OCI-LY1 (cell line): ENCODE results near the gene CCL20.

ENCODE experiments used
- H2AFZ ChIP-seq: fragments of 200-600 bp; sonication (generic), shearing (Covaris generic); 2 replicates; pipeline ENCODE4 v1.6.0; 2014; ENCODE audit warnings: antibody characterized with exemption, mild to moderate bottlenecking, low read length
- H3F3A ChIP-seq: fragments of 200-600 bp; sonication (generic), shearing (Covaris generic); 2 replicates; pipeline ENCODE4 v1.6.0; 2014; ENCODE audit warnings: mild to moderate bottlenecking, antibody characterized with exemption, low read length, moderate library complexity; ENCODE audit not compliant: insufficient read depth
- H3K27ac ChIP-seq: fragments of 200-600 bp; sonication (generic); 2 replicates; pipeline ENCODE4 v1.5.1; 2014; ENCODE audit warnings: low read length, mixed run types, mild to moderate bottlenecking, low read depth; ENCODE audit not compliant: poor library complexity, severe bottlenecking
- H3K27me3 ChIP-seq: fragments of 200-600 bp; sonication (generic); 2 replicates; pipeline ENCODE4 v1.6.0; 2014; ENCODE audit warnings: antibody characterized with exemption, mild to moderate bottlenecking, low read length, moderate library complexity; ENCODE audit not compliant: insufficient read depth
- H3K36me3 ChIP-seq: fragments of 200-600 bp; sonication (generic); 2 replicates; pipeline ENCODE4 v1.6.1; 2014; ENCODE audit warnings: mild to moderate bottlenecking, antibody characterized with exemption, low read length, moderate library complexity, mixed read lengths; ENCODE audit not compliant: insufficient read depth
- H3K4me1 ChIP-seq: fragments of 200-600 bp; sonication (generic); 2 replicates; pipeline ENCODE4 v1.5.1; 2014; ENCODE audit warnings: mild to moderate bottlenecking, low read length, moderate library complexity; ENCODE audit not compliant: insufficient read depth, severe bottlenecking
- H3K4me2 ChIP-seq: fragments of 200-600 bp; sonication (generic), shearing (Covaris generic); 2 replicates; pipeline ENCODE4 v1.6.1; 2014; ENCODE audit warnings: low read length
- H3K4me3 ChIP-seq: fragments of 200-600 bp; sonication (generic); 2 replicates; pipeline ENCODE4 v1.5.1; 2014; ENCODE audit warnings: low read length, low read depth, mild to moderate bottlenecking, mixed read lengths; ENCODE audit not compliant: poor library complexity, severe bottlenecking
- H3K79me2 ChIP-seq: fragments of 200-600 bp; shearing (Covaris generic); 2 replicates; pipeline ENCODE4 v1.6.1; 2016; ENCODE audit warnings: mixed run types, low read length, mixed read lengths; ENCODE audit not compliant: insufficient read depth
- H3K9ac ChIP-seq: fragments of 200-600 bp; sonication (generic), shearing (Covaris generic); 2 replicates; pipeline ENCODE4 v1.6.1; 2014; ENCODE audit warnings: mild to moderate bottlenecking, low read length, mixed read lengths
- H3K9me2 ChIP-seq: fragments of 200-600 bp; sonication (generic), shearing (Covaris generic); 2 replicates; pipeline ENCODE4 v1.6.1; 2014; ENCODE audit warnings: low read depth, mild to moderate bottlenecking, low read length, mixed read lengths
- H3K9me3 ChIP-seq: fragments of 200-600 bp; shearing (Covaris generic); 2 replicates; pipeline ENCODE4 v1.6.1; 2014; ENCODE audit warnings: low read length, mixed read lengths
- H4K20me1 ChIP-seq: fragments of 200-600 bp; sonication (generic), shearing (Covaris generic); 2 replicates; pipeline ENCODE4 v1.6.0; 2016; ENCODE audit warnings: mild to moderate bottlenecking, low read length; ENCODE audit not compliant: insufficient read depth
- EZH2 ChIP-seq: fragments of 200-600 bp; sonication (generic), shearing (Covaris generic); IDR thresholded peaks from 2 replicates; pipeline ENCODE4 v1.8.0; 2017; ENCODE audit warnings: borderline replicate concordance, mixed run types, mild to moderate bottlenecking, antibody characterized with exemption, low read length, moderate library complexity, mixed read lengths
- TF ChIP-seq, protein P1 (sequence below): fragments of 200-600 bp; sonication (generic), shearing (Covaris generic); IDR thresholded peaks from 2 replicates; pipeline ENCODE4 v1.5.1; 2017; ENCODE audit warnings: mild to moderate bottlenecking, antibody characterized with exemption, low read length, moderate library complexity, mixed read lengths

CCL20 gene

DNA sequence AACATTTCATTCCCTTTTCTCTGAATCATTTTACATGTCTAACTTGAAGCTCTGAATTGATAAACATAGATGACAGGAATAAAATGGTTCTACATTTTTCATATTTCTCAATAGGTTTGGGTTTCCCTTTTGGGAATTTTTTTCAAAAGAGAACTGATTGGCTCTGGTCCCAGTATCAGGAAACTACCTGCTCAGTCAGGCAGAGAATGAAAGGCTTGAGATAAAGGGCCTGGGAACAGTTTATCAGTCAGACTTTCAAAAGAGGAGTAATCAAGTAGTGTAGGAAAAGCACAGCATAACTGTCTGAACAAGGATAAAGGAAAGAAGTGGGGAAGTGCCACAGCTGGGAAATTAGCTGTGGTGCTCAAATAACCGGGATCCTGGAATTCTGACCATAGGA is 28.3 kb upstream of the CCL20 start:
- H3K9ac ChIP-seq, result no peak overlapping the region
- no peaks in the 10 kb centered on the region for H3F3A ChIP-seq
- H3K79me2 ChIP-seq, result no peaks in the 10 kb centered on the region
- no peaks in the 10 kb centered on the region for H4K20me1 ChIP-seq
- TF ChIP-seq, protein P1, sequence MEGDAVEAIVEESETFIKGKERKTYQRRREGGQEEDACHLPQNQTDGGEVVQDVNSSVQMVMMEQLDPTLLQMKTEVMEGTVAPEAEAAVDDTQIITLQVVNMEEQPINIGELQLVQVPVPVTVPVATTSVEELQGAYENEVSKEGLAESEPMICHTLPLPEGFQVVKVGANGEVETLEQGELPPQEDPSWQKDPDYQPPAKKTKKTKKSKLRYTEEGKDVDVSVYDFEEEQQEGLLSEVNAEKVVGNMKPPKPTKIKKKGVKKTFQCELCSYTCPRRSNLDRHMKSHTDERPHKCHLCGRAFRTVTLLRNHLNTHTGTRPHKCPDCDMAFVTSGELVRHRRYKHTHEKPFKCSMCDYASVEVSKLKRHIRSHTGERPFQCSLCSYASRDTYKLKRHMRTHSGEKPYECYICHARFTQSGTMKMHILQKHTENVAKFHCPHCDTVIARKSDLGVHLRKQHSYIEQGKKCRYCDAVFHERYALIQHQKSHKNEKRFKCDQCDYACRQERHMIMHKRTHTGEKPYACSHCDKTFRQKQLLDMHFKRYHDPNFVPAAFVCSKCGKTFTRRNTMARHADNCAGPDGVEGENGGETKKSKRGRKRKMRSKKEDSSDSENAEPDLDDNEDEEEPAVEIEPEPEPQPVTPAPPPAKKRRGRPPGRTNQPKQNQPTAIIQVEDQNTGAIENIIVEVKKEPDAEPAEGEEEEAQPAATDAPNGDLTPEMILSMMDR, result no peak
- TF ChIP-seq EZH2, result no peak
- no peaks in the 10 kb centered on the region for H3K36me3 ChIP-seq
- no peaks in the 10 kb centered on the region for H3K9me3 ChIP-seq
- no peaks in the 10 kb centered on the region for H3K9me2 ChIP-seq
- H3K4me3 ChIP-seq, result no peak overlapping the region
- no peaks in the 10 kb centered on the region for H3K27me3 ChIP-seq
- no peak overlapping the region for H3K4me2 ChIP-seq
- H3K4me1 ChIP-seq, result no peaks in the 10 kb centered on the region
- no peak overlapping the region for H2AFZ ChIP-seq
- H3K27ac ChIP-seq, result no peak overlapping the region

DNA sequence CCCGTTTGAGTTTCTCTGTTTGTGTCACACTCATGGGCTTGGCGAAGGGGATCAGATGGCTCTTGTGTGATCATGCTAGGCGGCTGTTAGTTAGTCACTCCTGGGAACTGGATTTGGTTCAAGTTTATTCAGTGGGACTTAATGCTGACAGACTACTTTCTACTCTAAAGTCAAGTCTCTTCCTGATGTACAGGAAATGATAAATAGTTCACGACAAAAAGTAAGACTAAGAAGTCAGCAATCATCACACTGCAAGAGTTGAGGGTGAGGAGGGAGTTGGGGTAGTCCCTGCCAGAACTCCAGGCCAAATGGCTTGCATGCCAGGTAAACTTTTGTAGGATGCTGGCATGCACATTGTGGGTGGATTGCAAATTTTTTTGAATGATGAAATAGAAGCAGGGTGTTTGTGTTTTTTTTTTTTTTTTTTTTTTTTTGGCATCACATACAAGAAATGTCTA is 25.1 kb upstream of the CCL20 start:
- H3F3A ChIP-seq, result no peaks in the 10 kb centered on the region
- no peak for TF ChIP-seq EZH2
- TF ChIP-seq, protein P1, result no peak
- H3K27ac ChIP-seq, result no peak overlapping the region
- H3K9me2 ChIP-seq, result no peaks in the 10 kb centered on the region
- H3K9ac ChIP-seq, result no peak overlapping the region
- no peaks in the 10 kb centered on the region for H3K4me1 ChIP-seq
- no peaks in the 10 kb centered on the region for H3K36me3 ChIP-seq
- H3K9me3 ChIP-seq, result no peaks in the 10 kb centered on the region
- H2AFZ ChIP-seq, result no peak overlapping the region
- H4K20me1 ChIP-seq, result no peaks in the 10 kb centered on the region
- no peaks in the 10 kb centered on the region for H3K27me3 ChIP-seq
- H3K4me3 ChIP-seq, result no peak overlapping the region
- H3K79me2 ChIP-seq, result no peaks in the 10 kb centered on the region
- no peak overlapping the region for H3K4me2 ChIP-seq

DNA sequence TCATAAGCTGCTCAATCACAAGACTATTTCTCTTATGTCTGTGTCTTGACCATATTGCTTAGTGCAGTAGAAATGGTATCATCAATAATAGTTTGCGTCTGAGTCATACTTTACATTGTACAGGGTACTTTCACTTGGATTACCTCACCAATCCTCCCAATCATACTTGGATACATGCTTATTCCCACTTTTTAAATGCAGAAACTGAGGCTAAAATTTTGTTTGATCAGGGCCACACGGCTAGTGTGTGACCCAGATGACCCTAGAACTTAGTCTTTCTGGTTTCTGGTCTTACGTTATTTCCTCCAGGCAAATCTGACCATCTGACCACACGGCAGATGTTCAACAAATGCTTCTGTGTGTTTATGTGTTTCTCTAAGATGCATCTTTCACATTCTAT is 23.8 kb upstream of the CCL20 start:
- H4K20me1 ChIP-seq, result no peaks in the 10 kb centered on the region
- no peak overlapping the region for H3K4me2 ChIP-seq
- no peak overlapping the region for H3K27ac ChIP-seq
- H3K9me3 ChIP-seq, result no peaks in the 10 kb centered on the region
- H3K9ac ChIP-seq, result no peak overlapping the region
- no peak overlapping the region for H2AFZ ChIP-seq
- H3K27me3 ChIP-seq, result no peaks in the 10 kb centered on the region
- H3K4me1 ChIP-seq, result no peaks in the 10 kb centered on the region
- H3K9me2 ChIP-seq, result no peaks in the 10 kb centered on the region
- H3K4me3 ChIP-seq, result no peak overlapping the region
- H3F3A ChIP-seq, result no peaks in the 10 kb centered on the region
- TF ChIP-seq, protein P1, result no peak
- TF ChIP-seq EZH2, result no peak
- no peaks in the 10 kb centered on the region for H3K36me3 ChIP-seq
- H3K79me2 ChIP-seq, result no peaks in the 10 kb centered on the region
